ENCODE measurements around the gene ARMH3.
A peak's percentile ranks its signal among the peaks of the same experiment; 100 is the strongest.

ARMH3 gene

DNA sequence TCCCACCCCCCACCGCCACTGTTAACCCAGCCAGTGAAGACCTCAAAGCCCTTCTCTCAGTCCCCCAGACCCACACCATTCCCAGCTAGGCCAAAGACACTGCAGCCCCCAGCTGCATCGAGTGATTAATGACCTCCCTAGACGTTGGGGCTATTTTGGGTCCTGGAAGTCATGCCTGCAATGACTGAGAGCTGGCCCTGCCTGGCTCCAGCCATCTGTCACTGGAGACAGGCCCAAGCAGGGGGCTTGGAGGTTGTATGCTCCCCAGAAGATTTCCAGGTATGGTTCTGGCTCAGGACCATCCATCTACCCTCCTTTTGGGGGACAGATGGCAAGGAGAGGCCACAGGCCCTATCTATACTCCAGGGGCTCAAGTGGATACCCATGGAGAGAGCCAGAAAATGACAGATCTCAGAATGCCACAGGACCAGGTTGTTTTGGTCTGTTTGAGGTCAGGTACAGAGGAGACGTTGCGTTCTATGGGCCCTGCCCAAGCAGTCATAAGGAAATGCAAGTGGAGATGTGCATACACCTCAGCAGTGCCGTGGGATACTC lies 217.5 kb downstream of the ARMH3 start:
- 87% methylated on average over 6 of the region's 6 CpGs for WGBS
- H3K4me3 ChIP-seq (ENCODE audit: low read length): no peak overlapping the region
- peaks cover 8% of the 10 kb centered on the region; the same call in 1 of the 2 replicates for H3K4me1 ChIP-seq (ENCODE audit: insufficient read depth, low read length)
- peaks cover 22% of the 10 kb centered on the region for H3K27me3 ChIP-seq (ENCODE audit: insufficient read depth, low read length)
- no peak overlapping the region for H3K9ac ChIP-seq (ENCODE audit: low read depth, low read length)
- H3K36me3 ChIP-seq (ENCODE audit: insufficient read depth, low read length): no peaks in the 10 kb centered on the region
- H3K27ac ChIP-seq (ENCODE audit: low read depth, low read length): no peak overlapping the region
- H3K9me3 ChIP-seq (ENCODE audit: insufficient read depth, low read depth, low read length): no peaks in the 10 kb centered on the region

DNA sequence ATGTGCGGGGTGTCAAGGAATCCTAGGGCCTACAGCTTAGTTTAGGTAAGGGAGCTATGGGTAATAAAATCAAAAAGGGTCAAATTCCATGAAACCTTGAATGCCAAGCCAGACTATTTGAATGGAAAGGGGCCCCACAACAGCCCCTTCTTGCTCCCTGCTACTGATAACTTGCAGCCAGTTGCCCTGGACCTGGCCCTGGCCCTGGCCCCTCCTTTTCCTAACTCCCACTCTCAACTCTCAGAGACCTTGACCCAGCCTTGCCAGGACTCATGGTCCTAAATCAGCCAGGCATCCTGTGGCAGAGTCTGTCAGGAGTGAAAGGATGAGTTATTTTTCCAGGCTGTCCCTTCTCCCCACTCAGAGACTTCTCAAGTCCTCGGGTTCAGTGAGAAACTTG lies 218.2 kb downstream of the ARMH3 start:
- Histone ChIP-seq H3K4me1 (ENCODE audit: insufficient read depth, low read length) (peaks cover 8% of the 10 kb centered on the region; the same call in 1 of the 2 replicates), H3K9ac (ENCODE audit: low read depth, low read length) (no peak overlapping the region), H3K4me3 (ENCODE audit: low read length) (no peak overlapping the region), H3K27me3 (ENCODE audit: insufficient read depth, low read length) (peaks cover 15% of the 10 kb centered on the region), H3K27ac (ENCODE audit: low read depth, low read length) (no peak overlapping the region), H3K36me3 (ENCODE audit: insufficient read depth, low read length) (no peaks in the 10 kb centered on the region), H3K9me3 (ENCODE audit: insufficient read depth, low read depth, low read length) (no peaks in the 10 kb centered on the region)
- WGBS: 94% methylated on average over 2 of the region's 2 CpGs

- Histone ChIP-seq H3K27ac (ENCODE audit: low read depth, low read length) (no peak overlapping the region), H3K4me1 (ENCODE audit: insufficient read depth, low read length) (peaks cover 11% of the 10 kb centered on the region; the same call in 1 of the 2 replicates), H3K27me3 (ENCODE audit: insufficient read depth, low read length) (no peaks in the 10 kb centered on the region), H3K4me3 (ENCODE audit: low read length) (no peak overlapping the region), H3K9me3 (ENCODE audit: insufficient read depth, low read depth, low read length) (no peaks in the 10 kb centered on the region), H3K36me3 (ENCODE audit: insufficient read depth, low read length) (no peaks in the 10 kb centered on the region), H3K9ac (ENCODE audit: low read depth, low read length) (no peak overlapping the region)
- 73% methylated on average over 3 of the region's 4 CpGs for WGBS
These were observed 220.6 kb downstream of the ARMH3 start for GRCh38 chr10:101835362-101835761.

- Histone ChIP-seq H3K4me1 (ENCODE audit: insufficient read depth, low read length) (peaks cover 11% of the 10 kb centered on the region; the same call in 1 of the 2 replicates), H3K27me3 (ENCODE audit: insufficient read depth, low read length) (no peaks in the 10 kb centered on the region), H3K36me3 (ENCODE audit: insufficient read depth, low read length) (no peaks in the 10 kb centered on the region), H3K27ac (ENCODE audit: low read depth, low read length) (no peak overlapping the region), H3K9me3 (ENCODE audit: insufficient read depth, low read depth, low read length) (no peaks in the 10 kb centered on the region), H3K4me3 (ENCODE audit: low read length) (no peak overlapping the region), H3K9ac (ENCODE audit: low read depth, low read length) (no peak overlapping the region)
- WGBS: 81% methylated on average over 8 of the region's 8 CpGs
These were observed 221.6 kb downstream of the ARMH3 start for GRCh38 chr10:101834341-101834740.

- no peak overlapping the region for H3K4me3 ChIP-seq (ENCODE audit: low read length)
- H3K27ac ChIP-seq (ENCODE audit: low read depth, low read length): no peak overlapping the region
- no peaks in the 10 kb centered on the region for H3K9me3 ChIP-seq (ENCODE audit: insufficient read depth, low read depth, low read length)
- no peaks in the 10 kb centered on the region for H3K27me3 ChIP-seq (ENCODE audit: insufficient read depth, low read length)
- 93% methylated on average over 1 of the region's 1 CpG for WGBS
- no peak overlapping the region for H3K9ac ChIP-seq (ENCODE audit: low read depth, low read length)
- H3K4me1 ChIP-seq (ENCODE audit: insufficient read depth, low read length): peaks cover 14% of the 10 kb centered on the region; the same call in 1 of the 2 replicates
- H3K36me3 ChIP-seq (ENCODE audit: insufficient read depth, low read length): no peaks in the 10 kb centered on the region
These were observed 222.5 kb downstream of the ARMH3 start for GRCh38 chr10:101833466-101833865.

DNA sequence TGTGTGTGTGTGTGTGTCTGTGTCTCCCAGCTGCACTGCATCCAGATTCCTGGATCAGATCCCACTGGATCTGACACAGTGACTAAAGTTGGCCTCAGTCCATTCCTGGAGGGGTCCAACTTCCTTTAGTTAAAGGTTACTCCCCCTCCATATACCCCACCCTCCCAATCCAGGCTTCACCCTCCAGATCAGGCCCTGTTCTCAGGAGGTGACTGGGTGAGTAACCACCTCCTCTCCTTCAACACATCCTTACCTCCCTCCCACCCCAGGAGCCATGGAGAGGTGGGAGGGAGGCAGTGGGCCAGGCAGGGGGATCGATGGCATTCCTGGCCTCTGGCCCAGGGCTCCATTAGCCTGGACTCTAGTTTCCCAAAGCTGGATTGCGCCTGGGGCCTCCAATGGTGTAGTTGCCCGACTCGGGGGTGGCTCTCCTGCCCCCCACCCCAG lies 223.6 kb downstream of the ARMH3 start:
- 87% methylated on average over 4 of the region's 4 CpGs for WGBS
- H3K4me1 ChIP-seq (ENCODE audit: insufficient read depth, low read length): peaks cover 14% of the 10 kb centered on the region; the same call in 1 of the 2 replicates

GRCh38 chr10:101831169-101831811 lies 224.7 kb downstream of the ARMH3 start:
- peak overlapping the region; percentile 49; the same call in 1 of the 2 replicates for H3K9ac ChIP-seq (ENCODE audit: low read depth, low read length)
- no peaks in the 10 kb centered on the region for H3K9me3 ChIP-seq (ENCODE audit: insufficient read depth, low read depth, low read length)
- H3K4me1 ChIP-seq (ENCODE audit: insufficient read depth, low read length): peaks cover 14% of the 10 kb centered on the region; the same call in 1 of the 2 replicates
- peak overlapping the region; percentile 62 for H3K4me3 ChIP-seq (ENCODE audit: low read length)
- peak overlapping the region; percentile 50 for H3K27ac ChIP-seq (ENCODE audit: low read depth, low read length)
- no peaks in the 10 kb centered on the region for H3K27me3 ChIP-seq (ENCODE audit: insufficient read depth, low read length)
- peaks cover 2% of the 10 kb centered on the region; the same call in 1 of the 2 replicates for H3K36me3 ChIP-seq (ENCODE audit: insufficient read depth, low read length)
- 77% methylated on average over 8 of the region's 9 CpGs for WGBS

More for the DNA sequence above, 223.6 kb downstream of the ARMH3 start:
- Histone ChIP-seq H3K4me3 (ENCODE audit: low read length) (no peak overlapping the region), H3K9me3 (ENCODE audit: insufficient read depth, low read depth, low read length) (no peaks in the 10 kb centered on the region), H3K27ac (ENCODE audit: low read depth, low read length) (no peak overlapping the region), H3K36me3 (ENCODE audit: insufficient read depth, low read length) (no peaks in the 10 kb centered on the region), H3K9ac (ENCODE audit: low read depth, low read length) (no peak overlapping the region), H3K27me3 (ENCODE audit: insufficient read depth, low read length) (no peaks in the 10 kb centered on the region)

DNA sequence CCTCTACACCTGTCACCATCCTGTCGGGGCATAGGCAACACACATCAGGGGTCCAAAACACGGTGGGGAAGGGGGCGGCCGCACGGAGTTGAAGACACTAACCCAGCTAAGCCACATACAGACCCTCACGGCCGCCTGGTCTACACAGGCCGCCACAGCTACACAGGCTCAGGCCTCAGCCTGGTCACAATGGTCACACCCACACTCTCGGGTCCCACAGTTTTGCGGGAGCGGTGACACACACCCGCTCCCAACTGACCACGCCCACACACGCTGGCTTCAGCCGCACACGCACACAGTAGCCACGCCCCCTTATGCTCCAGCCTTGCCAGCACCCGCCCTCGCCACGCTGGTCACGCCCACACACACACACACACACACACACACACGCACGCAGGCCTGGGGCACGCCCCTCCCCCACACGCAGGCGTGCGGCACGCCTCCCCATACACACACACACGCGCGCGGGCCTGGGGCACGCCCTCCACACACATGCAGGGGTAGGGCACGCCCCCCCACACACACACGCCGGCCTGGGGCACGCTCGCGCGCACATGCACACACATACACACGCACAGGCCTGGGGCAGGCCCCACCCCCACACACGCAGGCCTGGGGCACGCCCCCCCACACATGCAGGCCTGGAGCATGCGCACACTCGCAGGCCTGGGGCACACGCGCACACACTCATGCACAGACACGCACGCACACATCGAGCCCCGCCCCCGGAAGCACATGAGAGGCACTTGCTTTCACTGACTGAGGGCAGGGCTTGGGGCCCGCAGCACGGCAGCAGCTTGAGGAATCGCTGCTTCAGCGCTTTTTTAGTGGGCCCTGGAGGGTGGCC lies 225.4 kb downstream of the ARMH3 start:
- peak overlapping the region; percentile 49; the same call in 1 of the 2 replicates for H3K9ac ChIP-seq (ENCODE audit: low read depth, low read length)
- no peaks in the 10 kb centered on the region for H3K27me3 ChIP-seq (ENCODE audit: insufficient read depth, low read length)
- peaks cover 10% of the 10 kb centered on the region; the same call in 1 of the 2 replicates for H3K4me1 ChIP-seq (ENCODE audit: insufficient read depth, low read length)
- peak overlapping the region; percentile 62 for H3K4me3 ChIP-seq (ENCODE audit: low read length)
- WGBS: 2% methylated on average over 56 of the region's 56 CpGs
- no peaks in the 10 kb centered on the region for H3K9me3 ChIP-seq (ENCODE audit: insufficient read depth, low read depth, low read length)
- peak overlapping the region; percentile 50 for H3K27ac ChIP-seq (ENCODE audit: low read depth, low read length)
- peaks cover 2% of the 10 kb centered on the region; the same call in 1 of the 2 replicates for H3K36me3 ChIP-seq (ENCODE audit: insufficient read depth, low read length)

- Histone ChIP-seq H3K4me1 (ENCODE audit: insufficient read depth, low read length) (peaks cover 8% of the 10 kb centered on the region; the same call in 1 of the 2 replicates), H3K9ac (ENCODE audit: low read depth, low read length) (no peak overlapping the region), H3K27ac (ENCODE audit: low read depth, low read length) (no peak overlapping the region; the same call in 1 of the 2 replicates), H3K9me3 (ENCODE audit: insufficient read depth, low read depth, low read length) (no peaks in the 10 kb centered on the region), H3K4me3 (ENCODE audit: low read length) (peak overlapping the region; percentile 62), H3K36me3 (ENCODE audit: insufficient read depth, low read length) (peaks cover 2% of the 10 kb centered on the region; the same call in 1 of the 2 replicates), H3K27me3 (ENCODE audit: insufficient read depth, low read length) (no peaks in the 10 kb centered on the region)
- WGBS: 5% methylated on average over 22 of the region's 31 CpGs
These were observed 226.2 kb downstream of the ARMH3 start for GRCh38 chr10:101829561-101830315.

GRCh38 chr10:101828766-101829551 lies 227.0 kb downstream of the ARMH3 start:
- H3K9ac ChIP-seq (ENCODE audit: low read depth, low read length): no peak overlapping the region
- peaks cover 2% of the 10 kb centered on the region; the same call in 1 of the 2 replicates for H3K36me3 ChIP-seq (ENCODE audit: insufficient read depth, low read length)
- no peak overlapping the region for H3K27ac ChIP-seq (ENCODE audit: low read depth, low read length)
- 59% methylated on average over 38 of the region's 39 CpGs for WGBS
- no peaks in the 10 kb centered on the region for H3K9me3 ChIP-seq (ENCODE audit: insufficient read depth, low read depth, low read length)
- H3K4me1 ChIP-seq (ENCODE audit: insufficient read depth, low read length): peaks cover 8% of the 10 kb centered on the region; the same call in 1 of the 2 replicates
- peak overlapping the region; percentile 51 for H3K4me3 ChIP-seq (ENCODE audit: low read length)
- H3K27me3 ChIP-seq (ENCODE audit: insufficient read depth, low read length): no peaks in the 10 kb centered on the region

Data from HUES64 (cell line).